K562 (cell line): ENCODE data around the gene LACTB.

Source experiments
- CHD1 ChIP-seq: fragments of 200-600 bp; sonication (generic); IDR thresholded peaks from one replicate; pipeline ENCODE4 v1.6.1; 2012; ENCODE audit warnings: mild to moderate bottlenecking, moderate library complexity, low read length, inconsistent platforms
- CTCF ChIP-seq, 3 experiments: IDR thresholded peaks in 2 of 3; conservative IDR thresholded peaks in 1 of 3; 2 replicates each; pipeline ENCODE4 v1.5.1; 2011 to 2012; ENCODE audit warnings: low read length in 3 of 3, mild to moderate bottlenecking in 3 of 3, control low read depth in 2 of 3, improper control_type of control experiment in 1 of 3, inconsistent platforms in 1 of 3, low read depth in 1 of 3, mixed read lengths in 1 of 3, moderate library complexity in 1 of 3; ENCODE audit not compliant: insufficient read depth in 2 of 3
- ESRRA ChIP-seq: fragments of 450-650 bp; IDR thresholded peaks from 2 replicates; pipeline ENCODE4 v1.6.1; 2014; ENCODE audit warnings: low read depth, mild to moderate bottlenecking, moderate library complexity, borderline replicate concordance
- FOXK1 ChIP-seq: sonication (generic); formaldehyde crosslinking; IDR thresholded peaks from 2 replicates; pipeline ENCODE4 v1.8.0; 2022; ENCODE audit warnings: missing genetic modification reagents, mild to moderate bottlenecking, borderline replicate concordance
- KDM1A ChIP-seq, 2 experiments: fragments of 450-650 bp; IDR thresholded peaks; 2 replicates each; pipeline ENCODE4 v1.6.1; 2016; ENCODE audit warnings: mild to moderate bottlenecking in 2 of 2
- MAFF ChIP-seq: IDR thresholded peaks from 2 replicates; pipeline ENCODE4 v1.6.1; 2012; ENCODE audit warnings: low read length, improper control_type of control experiment
- POLR2A ChIP-seq: fragments of 450-650 bp; conservative IDR thresholded peaks from 2 replicates; pipeline ENCODE4 v1.6.1; 2016
- POLR2AphosphoS5 ChIP-seq: IDR thresholded peaks from 2 replicates; pipeline ENCODE4 v1.6.1; 2011; ENCODE audit warnings: mild to moderate bottlenecking, low read depth, low read length, moderate library complexity; ENCODE audit not compliant: control insufficient read depth, insufficient read depth
- SRSF1 ChIP-seq: fragments of 200-400 bp; formaldehyde crosslinking; IDR thresholded peaks from 2 replicates; pipeline ENCODE4 v1.6.1; 2017; ENCODE audit warnings: mild to moderate bottlenecking, low read depth, low read length, moderate library complexity
- TAF9B ChIP-seq: fragments of 450-650 bp; IDR thresholded peaks from 2 replicates; pipeline ENCODE4 v1.6.1; 2018; ENCODE audit warnings: mild to moderate bottlenecking; ENCODE audit not compliant: partially characterized antibody
- ZNF280A ChIP-seq: fragments of 450-650 bp; IDR thresholded peaks from 2 replicates; pipeline ENCODE4 v1.6.1; 2018; ENCODE audit warnings: mild to moderate bottlenecking, low read depth; ENCODE audit not compliant: partially characterized antibody
- ZNF347 ChIP-seq: fragments of 450-650 bp; formaldehyde crosslinking; IDR thresholded peaks from 2 replicates; pipeline ENCODE4 v1.4.0; 2020; ENCODE audit warnings: low read depth, mild to moderate bottlenecking, moderate library complexity
- ZZZ3 ChIP-seq: fragments of 450-650 bp; IDR thresholded peaks from 2 replicates; pipeline ENCODE4 v1.6.1; 2016; ENCODE audit warnings: antibody characterized with exemption, mild to moderate bottlenecking, moderate library complexity
- TF ChIP-seq, protein P1 (sequence below), 2 experiments: IDR thresholded peaks; 2 replicates each; pipeline ENCODE4 v1.6.1; 2012; ENCODE audit warnings: improper control_type of control experiment in 2 of 2, low read depth in 2 of 2, low read length in 2 of 2, borderline replicate concordance in 1 of 2

- TF ChIP-seq SRSF1: no peak
- TF ChIP-seq ESRRA: no peak
- TF ChIP-seq CHD1: no peak
- no peak for TF ChIP-seq POLR2A
- TF ChIP-seq TAF9B: no peak
- no peak for TF ChIP-seq ZNF280A
- TF ChIP-seq, protein P1, sequence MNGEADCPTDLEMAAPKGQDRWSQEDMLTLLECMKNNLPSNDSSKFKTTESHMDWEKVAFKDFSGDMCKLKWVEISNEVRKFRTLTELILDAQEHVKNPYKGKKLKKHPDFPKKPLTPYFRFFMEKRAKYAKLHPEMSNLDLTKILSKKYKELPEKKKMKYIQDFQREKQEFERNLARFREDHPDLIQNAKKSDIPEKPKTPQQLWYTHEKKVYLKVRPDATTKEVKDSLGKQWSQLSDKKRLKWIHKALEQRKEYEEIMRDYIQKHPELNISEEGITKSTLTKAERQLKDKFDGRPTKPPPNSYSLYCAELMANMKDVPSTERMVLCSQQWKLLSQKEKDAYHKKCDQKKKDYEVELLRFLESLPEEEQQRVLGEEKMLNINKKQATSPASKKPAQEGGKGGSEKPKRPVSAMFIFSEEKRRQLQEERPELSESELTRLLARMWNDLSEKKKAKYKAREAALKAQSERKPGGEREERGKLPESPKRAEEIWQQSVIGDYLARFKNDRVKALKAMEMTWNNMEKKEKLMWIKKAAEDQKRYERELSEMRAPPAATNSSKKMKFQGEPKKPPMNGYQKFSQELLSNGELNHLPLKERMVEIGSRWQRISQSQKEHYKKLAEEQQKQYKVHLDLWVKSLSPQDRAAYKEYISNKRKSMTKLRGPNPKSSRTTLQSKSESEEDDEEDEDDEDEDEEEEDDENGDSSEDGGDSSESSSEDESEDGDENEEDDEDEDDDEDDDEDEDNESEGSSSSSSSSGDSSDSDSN (IDR thresholded peaks at IDR 0.05; ENCODE audit: borderline replicate concordance in 1 of 2, low read depth in 2 of 2, low read length in 2 of 2): no peak
- TF ChIP-seq CTCF (IDR thresholded peaks at IDR 0.05 in 2 of 3, conservative IDR thresholded peaks at IDR 0.05 in 1 of 3; ENCODE audit: insufficient read depth in 2 of 3, low read depth in 1 of 3, low read length in 3 of 3): no peak
- no peak for TF ChIP-seq KDM1A (IDR thresholded peaks at IDR 0.05)
- TF ChIP-seq POLR2AphosphoS5: no peak
- no peak for TF ChIP-seq FOXK1 (CRISPR knock-in tag)
- TF ChIP-seq ZNF347: no peak
- no peak for TF ChIP-seq MAFF
- no peak for TF ChIP-seq ZZZ3
Measured at GRCh38 chr15:63136742-63137141, 15.1 kb downstream of the LACTB start.
